DMS53 treated with DMSO at 0.1 percent for 48 hours (cell line): ENCODE data around the gene MIB2.
A peak's percentile ranks its signal among the peaks of the same experiment; 100 is the strongest.

Source experiments
- DNase-seq: peaks from one replicate; lab custom pipeline; 2025; ENCODE audit not compliant: unreplicated experiment; lab: John Stamatoyannopoulos, UW

Gene MIB2

DNA sequence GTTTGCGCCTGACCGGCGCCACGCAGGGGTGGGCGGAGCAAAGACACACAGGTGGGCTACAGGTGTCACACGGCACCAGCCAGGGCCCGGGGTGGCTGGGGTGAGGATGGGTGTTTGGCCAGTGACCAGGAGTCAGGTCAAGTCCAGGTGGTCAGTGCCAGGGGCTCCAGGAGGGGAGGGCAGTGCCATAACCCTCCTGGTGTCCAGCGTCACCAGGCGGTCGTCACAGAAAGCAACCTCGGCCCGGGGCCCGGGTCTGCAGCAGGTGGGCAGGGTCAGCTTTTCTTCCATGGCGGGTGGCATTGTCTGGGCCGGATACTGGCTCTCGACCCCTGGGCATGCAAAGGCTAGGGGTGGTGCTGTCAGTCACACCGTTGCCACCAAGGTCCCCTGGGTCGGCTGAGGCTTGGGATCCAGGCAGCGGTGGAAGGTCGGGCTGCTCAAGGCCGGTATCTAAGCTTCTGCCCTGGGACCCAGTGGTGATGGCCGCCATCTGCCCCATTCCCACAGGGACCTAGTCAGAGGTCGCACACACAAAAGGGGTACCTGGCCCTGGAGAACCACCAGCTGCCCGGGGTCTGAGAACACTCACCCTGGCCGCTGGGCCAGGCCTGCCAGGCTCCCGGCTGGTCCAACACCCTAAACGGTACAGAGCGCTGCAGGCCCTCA lies 17.1 kb upstream of the MIB2 start:
- no peak for DNase-seq

- no peak for DNase-seq
Measured at GRCh38 chr1:1598720-1599029, 16.6 kb upstream of the MIB2 start.

- DNase-seq: no peak
Measured at GRCh38 chr1:1599030-1599934, 16.0 kb upstream of the MIB2 start.

DNA sequence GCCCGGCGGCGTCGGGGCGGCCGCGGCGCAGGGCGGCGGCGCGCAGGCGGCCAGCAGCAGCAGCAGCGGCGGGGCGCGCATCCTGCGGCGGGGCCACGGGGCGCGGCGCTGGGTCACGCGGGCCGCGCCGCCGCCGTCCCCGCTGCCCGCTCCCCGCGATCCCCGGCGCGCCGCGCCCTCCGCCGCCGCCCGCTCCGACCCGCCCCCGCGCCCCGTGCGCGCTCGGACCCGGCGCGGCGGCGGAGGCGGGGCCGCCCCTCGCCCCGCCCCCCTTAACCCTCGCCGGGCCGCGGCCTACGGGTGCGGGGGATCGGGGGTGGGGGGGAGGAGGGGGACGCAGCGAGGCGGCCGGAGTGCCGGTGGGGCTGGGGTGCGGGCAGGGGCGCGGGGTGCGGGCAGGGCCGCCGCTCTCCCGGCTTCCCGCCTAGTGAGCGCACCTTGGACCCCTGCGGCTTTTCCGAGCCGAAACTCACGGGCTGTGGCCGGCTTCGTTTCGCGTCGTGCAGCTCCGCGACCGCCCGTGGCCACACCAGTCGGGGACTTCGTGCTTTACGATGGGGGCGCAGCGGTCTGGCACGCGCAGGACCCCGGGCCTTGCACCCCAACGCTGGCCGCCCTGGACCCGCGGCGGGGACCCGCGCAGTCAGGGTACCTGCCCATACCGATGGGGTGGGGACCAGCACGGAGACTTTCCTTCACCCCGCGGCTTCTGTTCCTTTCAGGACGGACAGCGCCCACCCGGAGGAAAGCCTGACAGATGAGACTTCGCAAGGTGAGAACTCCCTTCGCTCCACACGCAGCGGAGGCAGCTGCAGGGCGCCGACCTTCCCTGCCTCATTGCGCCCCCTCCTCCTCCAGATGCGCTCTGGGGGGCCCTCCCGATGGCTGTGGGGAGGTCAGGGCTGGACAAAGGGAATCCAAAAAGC lies 15.1 kb upstream of the MIB2 start, which contains the start of gene FNDC10:
Gene FNDC10, minus strand, starts transcription at position 201 of the 926 bp plus-strand sequence. Its CDS starts 120 bp downstream, at position 81.
- DNase-seq: no peak

GRCh38 chr1:1600861-1601563 lies 14.3 kb upstream of the MIB2 start:
- DNase-seq: no peak

- DNase-seq: no peak
Measured at GRCh38 chr1:1601564-1602303, 13.6 kb upstream of the MIB2 start.

DNA sequence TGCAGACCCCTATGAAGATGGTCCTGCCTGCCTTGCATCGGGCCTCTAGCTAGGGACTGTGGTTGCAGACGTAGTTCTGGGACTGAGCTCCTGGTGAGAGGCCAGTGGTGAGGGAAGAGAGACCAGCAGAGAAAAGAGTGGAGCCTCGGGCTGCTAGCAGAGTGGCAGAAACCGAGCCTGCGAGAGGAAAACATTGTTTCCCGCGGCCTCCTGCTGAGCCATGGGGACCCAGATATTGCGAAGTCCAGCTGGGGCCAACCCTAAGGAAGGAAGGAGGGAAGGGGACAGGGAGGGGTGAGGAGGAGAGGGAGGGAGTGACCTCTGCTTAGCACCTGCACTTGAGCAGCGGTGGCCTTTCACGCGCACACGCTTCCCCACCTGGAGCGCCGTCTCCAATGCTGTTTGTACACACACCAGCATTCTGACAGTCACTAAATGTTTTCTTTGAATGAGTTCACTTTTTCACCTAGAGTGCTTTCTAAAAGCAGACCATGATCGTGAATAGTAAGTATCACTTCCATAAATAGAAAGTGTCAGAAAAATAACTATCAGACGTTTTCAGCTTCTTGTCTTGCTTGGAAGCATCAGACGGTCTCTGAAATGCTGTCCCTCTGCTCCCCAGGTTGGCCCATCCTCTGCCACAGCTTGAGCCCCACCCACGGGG lies 12.9 kb upstream of the MIB2 start:
- DNase-seq: no peak

- no peak for DNase-seq
Measured at GRCh38 chr1:1602968-1603506, 12.3 kb upstream of the MIB2 start.

- DNase-seq: no peak
Measured at GRCh38 chr1:1603671-1604373, 11.5 kb upstream of the MIB2 start.

GRCh38 chr1:1604374-1605033 lies 10.8 kb upstream of the MIB2 start:
- DNase-seq: no peak

DNA sequence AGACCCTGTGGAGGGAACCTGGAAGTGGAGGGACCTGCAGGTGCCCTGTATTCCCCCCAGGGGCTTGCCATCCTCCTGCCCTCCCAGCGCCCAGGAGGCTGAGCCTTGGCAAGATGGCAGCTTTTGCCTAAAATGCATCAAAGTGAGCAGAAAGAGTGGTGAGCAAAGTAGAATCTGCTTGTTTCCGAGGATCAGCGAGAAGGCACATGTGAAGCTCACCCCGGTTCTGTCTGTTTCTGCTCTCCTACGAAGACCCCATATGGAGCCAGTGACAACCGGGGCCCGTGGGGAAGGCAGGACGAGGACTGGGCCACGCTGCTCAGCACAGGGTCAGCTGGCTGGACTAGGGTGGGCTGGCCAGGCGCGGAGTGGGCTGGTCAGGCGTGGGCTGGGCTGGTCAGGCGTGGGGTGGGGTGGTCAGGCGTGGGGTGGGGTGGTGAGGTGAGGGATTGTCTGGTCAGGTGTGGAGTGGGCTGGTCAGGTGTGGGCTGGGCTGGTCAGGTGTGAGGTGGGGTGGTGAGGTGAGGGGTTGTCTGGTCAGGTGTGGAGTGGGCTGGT lies 10.2 kb upstream of the MIB2 start:
- DNase-seq: no peak

GRCh38 chr1:1605724-1606123 lies 9.6 kb upstream of the MIB2 start:
- DNase-seq: no peak

- no peak for DNase-seq
Measured at GRCh38 chr1:1606232-1606631, 9.1 kb upstream of the MIB2 start.

DNA sequence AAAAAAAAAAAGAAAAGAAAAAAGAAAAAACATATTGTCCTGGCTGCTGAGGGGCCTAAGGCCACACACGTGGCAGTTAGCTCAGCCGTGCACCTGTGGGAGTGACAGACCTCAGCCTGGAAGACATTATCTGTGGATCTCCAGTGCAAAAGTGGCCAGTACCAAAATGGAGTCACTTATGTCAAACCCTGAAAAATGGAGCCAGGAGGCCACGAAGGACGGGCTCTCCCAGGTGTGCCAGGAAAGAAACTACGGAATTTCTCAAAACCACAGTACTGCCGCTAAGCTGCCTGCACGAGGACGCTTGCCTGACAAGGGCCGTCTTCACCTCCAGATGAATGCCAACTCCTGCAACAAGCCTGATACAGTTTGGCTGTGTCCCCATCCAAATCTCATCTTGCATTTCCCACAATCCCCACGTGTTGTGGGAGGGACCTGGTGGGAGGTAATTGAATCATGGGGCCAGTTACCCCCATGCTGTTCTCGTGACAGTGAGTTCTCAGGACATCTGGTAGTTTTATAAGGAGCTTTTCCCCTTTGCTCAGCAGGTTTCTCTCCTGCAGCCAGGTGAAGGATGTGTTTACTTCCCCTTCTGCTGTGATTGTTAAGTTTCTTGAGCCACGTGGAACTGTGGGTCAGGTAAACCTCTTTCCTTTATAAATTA lies 5.3 kb upstream of the MIB2 start:
- DNase-seq: no peak

DNA sequence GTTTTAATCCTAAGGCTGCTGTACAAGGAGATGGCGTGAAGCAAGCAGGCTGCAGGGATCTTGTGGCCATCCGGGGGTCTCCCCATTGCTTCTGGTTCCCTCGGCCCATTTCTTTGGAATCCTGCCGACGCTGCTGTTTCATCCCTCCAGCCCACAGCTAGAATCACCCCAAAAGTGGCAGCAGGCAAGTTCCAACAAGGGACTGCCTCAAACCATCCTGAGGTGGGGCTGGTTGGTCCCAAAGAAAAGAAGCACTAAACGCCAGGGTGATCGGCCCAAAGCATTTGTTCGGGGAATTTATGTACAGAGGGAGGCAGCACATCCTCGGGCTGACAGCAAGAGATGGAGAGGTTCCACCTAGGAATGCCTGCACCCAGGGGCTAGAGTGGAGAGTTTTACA lies 4.5 kb upstream of the MIB2 start:
- DNase-seq: no peak

- DNase-seq: peak; percentile 43
Measured at GRCh38 chr1:1612104-1612400, 3.2 kb upstream of the MIB2 start.

GRCh38 chr1:1613509-1614082 lies 1.7 kb upstream of the MIB2 start:
- no peak for DNase-seq
